Measurements from ENCODE around the gene LMX1B. TPM values are rescaled to one million over a fixed set of nuclear protein-coding genes. Genes with fewer than 3 reads are reported as not detected.

Gene LMX1B
- total and polyA plus RNA-seq, 2 donors (not counting 1 experiment from before 2014, with no cell fraction given), result not detected

GRCh38 chr9:126671381-126671831 lies 57.7 kb downstream of the LMX1B start:
- no peak for TF ChIP-seq EZH2 (IDR thresholded peaks at IDR 0.05; ENCODE audit: low read length, missing control alignments)
- TF ChIP-seq CTCF (conservative IDR thresholded peaks at IDR 0.05 in 1 of 2, IDR thresholded peaks at IDR 0.05 in 1 of 2; ENCODE audit: low read depth in 1 of 2, low read length in 2 of 2), result no peak
- H3K79me2 ChIP-seq (ENCODE audit: control insufficient read depth, insufficient read depth, low read length), result no peaks in the 10 kb centered on the region
- H3K4me3 ChIP-seq (replicated peaks in 1 of 4; ENCODE audit: control extremely low read depth in 1 of 4, insufficient read depth in 1 of 4, low read depth in 3 of 4, low read length in 4 of 4), result no peak overlapping the region
- H3K4me2 ChIP-seq (ENCODE audit: extremely low read depth, insufficient read depth, low read length), result no peak overlapping the region
- H3K27ac ChIP-seq (ENCODE audit: insufficient read depth, low read length), result no peak overlapping the region
- H3K9me3 ChIP-seq (ENCODE audit: control insufficient read depth, insufficient read depth, low read depth, low read length), result no peaks in the 10 kb centered on the region
- peaks cover 20% of the 10 kb centered on the region for H3K27me3 ChIP-seq (ENCODE audit: control insufficient read depth, insufficient read depth, low read length)
- no peak for DNase-seq (ENCODE audit: low read depth in 2 of 2)
- no peaks in the 10 kb centered on the region for H3K4me1 ChIP-seq (ENCODE audit: control insufficient read depth, extremely low read depth, insufficient read depth, low read length)
- H3K9ac ChIP-seq (ENCODE audit: insufficient read depth, low read length), result no peak overlapping the region
- no peaks in the 10 kb centered on the region for H4K20me1 ChIP-seq (ENCODE audit: control insufficient read depth, extremely low read depth, insufficient read depth, low read length)
- H2AFZ ChIP-seq (ENCODE audit: low read length), result no peak overlapping the region
- H3K36me3 ChIP-seq (ENCODE audit: control insufficient read depth, insufficient read depth, low read length), result no peaks in the 10 kb centered on the region

GRCh38 chr9:126671983-126672382 lies 58.3 kb downstream of the LMX1B start:
- H3K9ac ChIP-seq (ENCODE audit: insufficient read depth, low read length), result no peak overlapping the region
- no peak overlapping the region for H3K27ac ChIP-seq (ENCODE audit: insufficient read depth, low read length)
- H4K20me1 ChIP-seq (ENCODE audit: control insufficient read depth, extremely low read depth, insufficient read depth, low read length), result no peaks in the 10 kb centered on the region

GRCh38 chr9:126672634-126673284 lies 59.0 kb downstream of the LMX1B start:
- Histone ChIP-seq H3K27me3 (ENCODE audit: control insufficient read depth, insufficient read depth, low read length) (peaks cover 32% of the 10 kb centered on the region), H3K79me2 (ENCODE audit: control insufficient read depth, insufficient read depth, low read length) (no peaks in the 10 kb centered on the region)

More at GRCh38 chr9:126671983-126672382, 58.3 kb downstream of the LMX1B start:
- no peak overlapping the region for H3K4me3 ChIP-seq (replicated peaks in 1 of 4; ENCODE audit: control extremely low read depth in 1 of 4, insufficient read depth in 1 of 4, low read depth in 3 of 4, low read length in 4 of 4)
- no peaks in the 10 kb centered on the region for H3K79me2 ChIP-seq (ENCODE audit: control insufficient read depth, insufficient read depth, low read length)
- peaks cover 25% of the 10 kb centered on the region for H3K27me3 ChIP-seq (ENCODE audit: control insufficient read depth, insufficient read depth, low read length)
- H3K4me2 ChIP-seq (ENCODE audit: extremely low read depth, insufficient read depth, low read length), result no peak overlapping the region
- no peak overlapping the region for H2AFZ ChIP-seq (ENCODE audit: low read length)
- H3K4me1 ChIP-seq (ENCODE audit: control insufficient read depth, extremely low read depth, insufficient read depth, low read length), result no peaks in the 10 kb centered on the region
- DNase-seq (ENCODE audit: low read depth in 2 of 2), result no peak
- no peaks in the 10 kb centered on the region for H3K9me3 ChIP-seq (ENCODE audit: control insufficient read depth, insufficient read depth, low read depth, low read length)
- no peak for TF ChIP-seq EZH2 (IDR thresholded peaks at IDR 0.05; ENCODE audit: low read length, missing control alignments)
- TF ChIP-seq CTCF (conservative IDR thresholded peaks at IDR 0.05 in 1 of 2, IDR thresholded peaks at IDR 0.05 in 1 of 2; ENCODE audit: low read depth in 1 of 2, low read length in 2 of 2), result no peak
- no peaks in the 10 kb centered on the region for H3K36me3 ChIP-seq (ENCODE audit: control insufficient read depth, insufficient read depth, low read length)

More at GRCh38 chr9:126672634-126673284, 59.0 kb downstream of the LMX1B start:
- TF ChIP-seq EZH2 (IDR thresholded peaks at IDR 0.05; ENCODE audit: low read length, missing control alignments), result no peak
- no peak for TF ChIP-seq CTCF (conservative IDR thresholded peaks at IDR 0.05 in 1 of 2, IDR thresholded peaks at IDR 0.05 in 1 of 2; ENCODE audit: low read depth in 1 of 2, low read length in 2 of 2)
- DNase-seq (ENCODE audit: low read depth in 2 of 2), result no peak
- H3K4me2 ChIP-seq (ENCODE audit: extremely low read depth, insufficient read depth, low read length), result no peak overlapping the region
- no peaks in the 10 kb centered on the region for H3K4me1 ChIP-seq (ENCODE audit: control insufficient read depth, extremely low read depth, insufficient read depth, low read length)
- H3K36me3 ChIP-seq (ENCODE audit: control insufficient read depth, insufficient read depth, low read length), result no peaks in the 10 kb centered on the region
- no peak overlapping the region for H3K27ac ChIP-seq (ENCODE audit: insufficient read depth, low read length)
- H2AFZ ChIP-seq (ENCODE audit: low read length), result no peak overlapping the region
- no peak overlapping the region for H3K9ac ChIP-seq (ENCODE audit: insufficient read depth, low read length)
- no peak overlapping the region for H3K4me3 ChIP-seq (replicated peaks in 1 of 4; ENCODE audit: control extremely low read depth in 1 of 4, insufficient read depth in 1 of 4, low read depth in 3 of 4, low read length in 4 of 4)
- H4K20me1 ChIP-seq (ENCODE audit: control insufficient read depth, extremely low read depth, insufficient read depth, low read length), result no peaks in the 10 kb centered on the region
- H3K9me3 ChIP-seq (ENCODE audit: control insufficient read depth, insufficient read depth, low read depth, low read length), result no peaks in the 10 kb centered on the region
